Measurements from ENCODE around the gene FAM228B. TPM values are rescaled to one million over a fixed set of nuclear protein-coding genes. Genes with fewer than 3 reads are reported as not detected.
A peak's percentile ranks its signal among the peaks of the same experiment; 100 is the strongest.

FAM228B gene
- total and polyA plus RNA-seq, 2 donors (not counting 1 experiment from before 2014, with no cell fraction given): 9.8 to 47.2 TPM

DNA sequence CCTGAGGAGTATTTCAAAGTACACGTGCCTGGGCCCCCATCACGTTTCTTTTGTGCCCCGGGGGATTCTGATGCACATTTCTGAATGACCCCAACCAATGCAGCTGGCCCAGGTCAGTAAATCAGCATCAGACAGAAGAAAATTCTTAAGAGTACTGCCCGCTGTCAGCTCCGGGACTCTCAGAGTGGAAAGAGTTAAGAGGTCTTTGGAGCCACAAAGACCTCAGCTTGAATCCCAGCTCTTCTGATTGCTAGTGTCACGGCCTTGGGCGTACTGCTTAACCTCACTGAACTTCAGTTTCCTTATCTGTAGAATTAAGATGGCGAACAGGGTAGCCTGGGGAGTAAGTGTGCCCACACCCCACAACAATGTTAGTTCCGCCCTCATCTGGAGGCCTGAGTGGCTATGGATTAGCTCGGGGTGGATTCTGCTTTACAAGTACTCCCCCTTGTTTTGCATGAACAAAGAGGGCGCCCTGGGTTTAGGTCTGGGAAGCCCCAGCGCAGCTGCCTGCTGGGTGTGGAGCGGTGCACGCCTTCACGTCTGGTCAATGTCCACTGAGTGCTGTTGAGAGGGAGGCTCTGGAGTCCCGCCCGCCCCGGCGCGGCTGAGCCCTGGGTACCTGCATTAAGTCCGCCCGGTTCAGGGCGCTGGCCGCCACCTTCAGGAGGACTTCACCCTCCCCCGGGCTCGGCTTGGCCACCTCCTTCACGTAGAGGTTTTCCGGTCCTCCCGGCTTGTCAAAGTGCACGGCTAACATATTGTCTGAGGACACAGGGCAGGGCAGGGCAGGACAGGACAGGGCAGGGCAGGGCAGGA lies 39.5 kb upstream of the FAM228B start:
- no peaks in the 10 kb centered on the region for H3K9me3 ChIP-seq (ENCODE audit: control extremely low read depth in 1 of 3, control insufficient read depth in 2 of 3, insufficient read depth in 1 of 3, low read length in 2 of 3)
- H3K36me3 ChIP-seq (replicated peaks in 1 of 2; ENCODE audit: control extremely low read depth in 1 of 2, control insufficient read depth in 1 of 2, extremely low read depth in 1 of 2, insufficient read depth in 2 of 2, low read length in 1 of 2): peaks cover 0 to 15% of the 10 kb centered on the region in 2 experiments
- no peaks in the 10 kb centered on the region for H3K9me3 Mint-ChIP-seq (ENCODE audit: insufficient read depth)
- DNase-seq: peak; percentile 87
- H2AFZ ChIP-seq (ENCODE audit: insufficient read depth, low read depth, low read length, poor library complexity, severe bottlenecking): peak overlapping the region; percentile 98
- H3K4me3 ChIP-seq (ENCODE audit: control extremely low read depth in 1 of 5, extremely low read depth in 1 of 5, insufficient read depth in 1 of 5, low read depth in 2 of 5, low read length in 4 of 5): peak overlapping the region; percentile 22 to 84 (median 68)
- H3K4me2 ChIP-seq (replicated peaks; ENCODE audit: low read depth, low read length, poor library complexity, severe bottlenecking): peak overlapping the region; percentile 95
- CTCF ChIA-PET: interaction anchor here (0.7 to 7.3 kb wide), 46 partner anchors 7 to 287 kb away, joined by 3 to 154 read pairs (median 5); partner anchors contain the start of genes ATAD2B, FAM228B, FKBP1B and SF3B6
- no peaks in the 10 kb centered on the region for H3K27me3 ChIP-seq (replicated peaks in 1 of 4; ENCODE audit: control extremely low read depth in 1 of 4, control insufficient read depth in 3 of 4, insufficient read depth in 4 of 4, low read length in 3 of 4)
- no peaks in the 10 kb centered on the region for H4K20me1 ChIP-seq (ENCODE audit: control insufficient read depth, insufficient read depth, low read length, poor library complexity, severe bottlenecking)
- peak overlapping the region; percentile 97 for H3K4me3 Mint-ChIP-seq
- ATAC-seq (ENCODE audit: low read depth): peak; percentile 77
- peaks cover 12 to 20% of the 10 kb centered on the region in 2 donors for H3K4me1 ChIP-seq (ENCODE audit: control insufficient read depth in 2 of 2, insufficient read depth in 2 of 2, low read length in 2 of 2)
- H3K9ac ChIP-seq (ENCODE audit: low read length): peak overlapping the region; percentile 80
- POLR2A ChIA-PET: interaction anchor here (1.0 to 1.7 kb wide), 4 partner anchors 7 to 260 kb away, joined by 3 to 22 read pairs (median 4); partner anchors contain the start of genes ATAD2B and SF3B6
- peak overlapping the region; percentile 58 to 69 for H3K27ac ChIP-seq (ENCODE audit: low read length in 2 of 2)
- H3K27me3 Mint-ChIP-seq: no peaks in the 10 kb centered on the region
- intact Hi-C loops (cut with micrococcal nuclease): loop anchor here (1.0 to 2.0 kb wide), 7 partner anchors 7 to 259 kb away; partner anchors contain the start of genes ATAD2B, SF3B6 and WDCP
- H3K79me2 ChIP-seq (ENCODE audit: control insufficient read depth, insufficient read depth, low read length): peaks cover 9% of the 10 kb centered on the region
- H3K4me1 Mint-ChIP-seq: peaks cover 19% of the 10 kb centered on the region
- TF ChIP-seq, protein P1, sequence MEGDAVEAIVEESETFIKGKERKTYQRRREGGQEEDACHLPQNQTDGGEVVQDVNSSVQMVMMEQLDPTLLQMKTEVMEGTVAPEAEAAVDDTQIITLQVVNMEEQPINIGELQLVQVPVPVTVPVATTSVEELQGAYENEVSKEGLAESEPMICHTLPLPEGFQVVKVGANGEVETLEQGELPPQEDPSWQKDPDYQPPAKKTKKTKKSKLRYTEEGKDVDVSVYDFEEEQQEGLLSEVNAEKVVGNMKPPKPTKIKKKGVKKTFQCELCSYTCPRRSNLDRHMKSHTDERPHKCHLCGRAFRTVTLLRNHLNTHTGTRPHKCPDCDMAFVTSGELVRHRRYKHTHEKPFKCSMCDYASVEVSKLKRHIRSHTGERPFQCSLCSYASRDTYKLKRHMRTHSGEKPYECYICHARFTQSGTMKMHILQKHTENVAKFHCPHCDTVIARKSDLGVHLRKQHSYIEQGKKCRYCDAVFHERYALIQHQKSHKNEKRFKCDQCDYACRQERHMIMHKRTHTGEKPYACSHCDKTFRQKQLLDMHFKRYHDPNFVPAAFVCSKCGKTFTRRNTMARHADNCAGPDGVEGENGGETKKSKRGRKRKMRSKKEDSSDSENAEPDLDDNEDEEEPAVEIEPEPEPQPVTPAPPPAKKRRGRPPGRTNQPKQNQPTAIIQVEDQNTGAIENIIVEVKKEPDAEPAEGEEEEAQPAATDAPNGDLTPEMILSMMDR (IDR thresholded peaks at IDR 0.05): no peak
- TF ChIP-seq EZH2 (IDR thresholded peaks at IDR 0.05; ENCODE audit: borderline replicate concordance, insufficient read depth, low read depth, low read length, poor library complexity, severe bottlenecking): no peak
- peak overlapping the region; percentile 95 for H3K27ac Mint-ChIP-seq
- WGBS (ENCODE audit: insufficient coverage): 10% methylated on average over 26 of the region's 30 CpGs

All from B cell (primary cell).